ENCODE results near the gene CCR7. TPM values are rescaled to one million over a fixed set of nuclear protein-coding genes. Genes with fewer than 3 reads are reported as not detected.
A peak's percentile ranks its signal among the peaks of the same experiment; 100 is the strongest.

The CCR7 gene
- total and polyA plus RNA-seq, 2 of the 13 experiments (the other 11 are each of a cell fraction or from before 2014, with no cell fraction given) = 0.04 to 0.53 TPM

GRCh38 chr17:40517981-40518380, 47.3 kb downstream of the CCR7 start:
- no TSS peak for BruUV-seq (replicated peaks)
- H3K79me2 ChIP-seq (ENCODE audit: insufficient read depth, low read length) = no peaks in the 10 kb centered on the region
- ChIA-PET CTCF (ENCODE audit: low intra/inter-chr PET ratio, low total read pairs) (no interaction called here), POLR2A (no interaction called here)
- H2AFZ ChIP-seq (ENCODE audit: low read length) = no peak overlapping the region
- no peak overlapping the region for H3K4me2 ChIP-seq (ENCODE audit: low read depth, low read length)
- TF ChIP-seq ZBTB14 (CRISPR knock-in tag; IDR thresholded peaks at IDR 0.05) = no peak
- TF ChIP-seq ZNF75D (CRISPR knock-in tag; IDR thresholded peaks at IDR 0.05; ENCODE audit: borderline replicate concordance) = 0 out of 2 replicates have a peak, but pooled peaks have one; percentile 51
- no peak overlapping the region for H3K27ac ChIP-seq (ENCODE audit: extremely low read length, insufficient read depth, low read length)
- ATAC-seq = no peak
- no peaks in the 10 kb centered on the region for H4K20me1 ChIP-seq (ENCODE audit: insufficient read depth, low read length)
- 53% methylated on average over 4 of the region's 4 CpGs for WGBS (ENCODE audit: low lambda C conversion rate)
- no peak for DNase-seq (ENCODE audit: low spot score)
- peaks cover 68% of the 10 kb centered on the region for H3K4me1 ChIP-seq (ENCODE audit: insufficient read depth, low read length)
- in situ Hi-C loops (cut with HindIII; ENCODE audit: extremely low pct_ligation_motif_present, low pct_unique_long_range_greater_than_20kb) (no loop called here), intact Hi-C loops (cut with micrococcal nuclease; ENCODE audit: unreplicated experiment) (no loop called here)
- H3K4me3 ChIP-seq (replicated peaks in 1 of 3; ENCODE audit: insufficient read depth in 1 of 3, low read depth in 2 of 3, low read length in 3 of 3) = no peak overlapping the region
- no peak overlapping the region for H3K9ac ChIP-seq (ENCODE audit: insufficient read depth, low read depth, low read length)
- FAIRE-seq = no peak
- no peaks in the 10 kb centered on the region for H3K9me3 ChIP-seq (ENCODE audit: low read length)
- no peaks in the 10 kb centered on the region for H3K36me3 ChIP-seq (replicated peaks in 1 of 2; ENCODE audit: control insufficient read depth in 1 of 2, insufficient read depth in 2 of 2, low read length in 2 of 2)
- no peaks in the 10 kb centered on the region for H3K27me3 ChIP-seq (ENCODE audit: control insufficient read depth in 1 of 2, insufficient read depth in 2 of 2, low read length in 2 of 2)

- Histone ChIP-seq H3K36me3 (replicated peaks in 1 of 2; ENCODE audit: control insufficient read depth in 1 of 2, insufficient read depth in 2 of 2, low read length in 2 of 2) (no peaks in the 10 kb centered on the region), H3K9me3 (ENCODE audit: low read length) (no peaks in the 10 kb centered on the region), H3K4me1 (ENCODE audit: insufficient read depth, low read length) (peaks cover 75% of the 10 kb centered on the region), H3K4me2 (ENCODE audit: low read depth, low read length) (0 out of 2 replicates have a peak overlapping the region, but pooled peaks have one; percentile 3), H3K27me3 (ENCODE audit: control insufficient read depth in 1 of 2, insufficient read depth in 2 of 2, low read length in 2 of 2) (no peaks in the 10 kb centered on the region), H3K27ac (ENCODE audit: extremely low read length, insufficient read depth, low read length) (no peak overlapping the region), H3K4me3 (replicated peaks in 1 of 3; ENCODE audit: insufficient read depth in 1 of 3, low read depth in 2 of 3, low read length in 3 of 3) (no peak overlapping the region), H3K79me2 (ENCODE audit: insufficient read depth, low read length) (no peaks in the 10 kb centered on the region), H3K9ac (ENCODE audit: insufficient read depth, low read depth, low read length) (no peak overlapping the region), H4K20me1 (ENCODE audit: insufficient read depth, low read length) (no peaks in the 10 kb centered on the region), H2AFZ (ENCODE audit: low read length) (no peak overlapping the region)
- no peak for DNase-seq (ENCODE audit: low spot score)
- in situ Hi-C loops (cut with HindIII; ENCODE audit: extremely low pct_ligation_motif_present, low pct_unique_long_range_greater_than_20kb) = no loop called here
- ATAC-seq = no peak
- intact Hi-C loops (cut with micrococcal nuclease; ENCODE audit: unreplicated experiment) = no loop called here
- CTCF ChIA-PET (ENCODE audit: low intra/inter-chr PET ratio, low total read pairs) = no interaction called here
- TF ChIP-seq ZMYM3 (CRISPR knock-in tag; IDR thresholded peaks at IDR 0.05) (peak; percentile 39; the same call in 1 of the 2 replicates), ATF1 (CRISPR knock-in tag; IDR thresholded peaks at IDR 0.05) (0 out of 2 replicates have a peak, but pooled peaks have one; percentile 0), ELF4 (CRISPR knock-in tag; IDR thresholded peaks at IDR 0.05; ENCODE audit: borderline replicate concordance) (no peak), ZNF280D (CRISPR knock-in tag; IDR thresholded peaks at IDR 0.05) (no peak), ZNF607 (CRISPR knock-in tag; IDR thresholded peaks at IDR 0.05; ENCODE audit: borderline replicate concordance) (no peak), FOXA1 (IDR thresholded peaks at IDR 0.05) (no peak), FOXA1 (CRISPR knock-in tag; IDR thresholded peaks at IDR 0.05) (no peak), KDM5A (IDR thresholded peaks at IDR 0.05; ENCODE audit: borderline replicate concordance, low read length) (no peak)
- no TSS peak for BruUV-seq (replicated peaks)
- no peak for FAIRE-seq
- 65% methylated on average over 2 of the region's 2 CpGs for WGBS (ENCODE audit: low lambda C conversion rate)
- POLR2A ChIA-PET = no interaction called here
These were observed 48.0 kb downstream of the CCR7 start for GRCh38 chr17:40517286-40517662.
